Measurements from ENCODE around the gene RNF220.

- no peak for TF ChIP-seq POLR2A (IDR thresholded peaks at IDR 0.05)
- no peak for TF ChIP-seq CTCF (IDR thresholded peaks at IDR 0.05)
These were observed 127.5 kb downstream of the RNF220 start for GRCh38 chr1:44532567-44532944.
